Uterus (tissue), 2 donors: ENCODE data around the gene IQSEC1.

Experiments used
- POLR2A ChIP-seq, 2 donors: fragments of 450-650 bp; IDR thresholded peaks; one replicate each; pipeline ENCODE4 v1.6.1; 2016; ENCODE audit warnings: antibody characterized with exemption in 2 of 2, mild to moderate bottlenecking in 1 of 2, moderate library complexity in 1 of 2
- TF ChIP-seq, protein P1 (sequence below), 4 experiments: fragments of 200-600 bp in 2 of 4; fragments of 450-650 bp in 2 of 4; sonication (generic) in 2 of 4; IDR thresholded peaks; one replicate each; pipeline ENCODE4 v1.5.1; 2016 to 2019; ENCODE audit warnings: antibody characterized with exemption in 4 of 4, mild to moderate bottlenecking in 2 of 4, moderate library complexity in 1 of 4

DNA sequence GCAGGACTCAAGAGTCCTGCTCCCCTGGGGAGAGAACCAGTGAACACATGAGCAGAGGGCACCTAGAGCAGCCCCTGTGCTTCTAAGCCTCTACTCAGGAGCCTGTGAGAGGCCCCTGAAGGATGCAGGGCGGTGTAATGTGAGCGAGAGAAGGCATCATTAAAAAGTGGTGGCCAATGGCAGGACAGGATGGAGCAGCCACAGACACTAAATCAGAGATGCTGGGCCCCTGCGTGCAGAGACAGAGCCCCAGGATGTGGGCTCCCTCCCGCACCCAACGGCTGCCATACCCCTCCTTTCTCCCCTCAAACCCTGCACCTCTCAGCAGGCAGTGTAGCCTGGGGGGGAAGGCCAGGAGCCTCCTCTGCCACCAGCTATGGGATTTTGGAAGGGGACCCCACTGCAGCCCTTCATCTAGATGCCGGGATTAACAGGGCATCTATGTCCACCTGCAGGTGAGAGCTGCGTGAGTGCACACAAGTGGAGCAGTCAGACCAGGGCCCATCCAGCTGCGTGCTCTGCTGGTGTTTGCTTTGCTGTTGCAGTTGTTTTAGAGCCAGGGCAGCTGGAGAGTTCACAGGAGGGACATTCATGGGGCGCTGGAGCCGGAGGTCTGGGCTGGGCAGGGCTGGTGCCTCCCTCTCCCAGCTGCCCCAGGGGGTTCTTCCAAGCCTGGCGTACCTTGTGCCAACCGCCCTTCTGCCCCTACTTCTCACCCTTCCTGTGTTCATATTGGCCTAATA, 5.1 kb upstream of the IQSEC1 start:
- TF ChIP-seq, protein P1, sequence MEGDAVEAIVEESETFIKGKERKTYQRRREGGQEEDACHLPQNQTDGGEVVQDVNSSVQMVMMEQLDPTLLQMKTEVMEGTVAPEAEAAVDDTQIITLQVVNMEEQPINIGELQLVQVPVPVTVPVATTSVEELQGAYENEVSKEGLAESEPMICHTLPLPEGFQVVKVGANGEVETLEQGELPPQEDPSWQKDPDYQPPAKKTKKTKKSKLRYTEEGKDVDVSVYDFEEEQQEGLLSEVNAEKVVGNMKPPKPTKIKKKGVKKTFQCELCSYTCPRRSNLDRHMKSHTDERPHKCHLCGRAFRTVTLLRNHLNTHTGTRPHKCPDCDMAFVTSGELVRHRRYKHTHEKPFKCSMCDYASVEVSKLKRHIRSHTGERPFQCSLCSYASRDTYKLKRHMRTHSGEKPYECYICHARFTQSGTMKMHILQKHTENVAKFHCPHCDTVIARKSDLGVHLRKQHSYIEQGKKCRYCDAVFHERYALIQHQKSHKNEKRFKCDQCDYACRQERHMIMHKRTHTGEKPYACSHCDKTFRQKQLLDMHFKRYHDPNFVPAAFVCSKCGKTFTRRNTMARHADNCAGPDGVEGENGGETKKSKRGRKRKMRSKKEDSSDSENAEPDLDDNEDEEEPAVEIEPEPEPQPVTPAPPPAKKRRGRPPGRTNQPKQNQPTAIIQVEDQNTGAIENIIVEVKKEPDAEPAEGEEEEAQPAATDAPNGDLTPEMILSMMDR (IDR thresholded peaks at IDR 0.05) = no peak
- TF ChIP-seq POLR2A (IDR thresholded peaks at IDR 0.05) = no peak
